HL-60/S4 (cell line): ENCODE measurements around the gene PODXL2.
"Not testable (repeated sequence)": the region's sequence is repeated elsewhere in the genome, so short reads cannot be mapped to it uniquely, and the experiment has no call there.

ENCODE experiments used
- in situ Hi-C: fragments of 300-500 bp; cut with MboI; formaldehyde crosslinking; loops from 2 replicates; pipeline ENCODE4 v1.14.3; 2022; ENCODE audit warnings: low sequenced_read_pairs

The PODXL2 gene

DNA sequence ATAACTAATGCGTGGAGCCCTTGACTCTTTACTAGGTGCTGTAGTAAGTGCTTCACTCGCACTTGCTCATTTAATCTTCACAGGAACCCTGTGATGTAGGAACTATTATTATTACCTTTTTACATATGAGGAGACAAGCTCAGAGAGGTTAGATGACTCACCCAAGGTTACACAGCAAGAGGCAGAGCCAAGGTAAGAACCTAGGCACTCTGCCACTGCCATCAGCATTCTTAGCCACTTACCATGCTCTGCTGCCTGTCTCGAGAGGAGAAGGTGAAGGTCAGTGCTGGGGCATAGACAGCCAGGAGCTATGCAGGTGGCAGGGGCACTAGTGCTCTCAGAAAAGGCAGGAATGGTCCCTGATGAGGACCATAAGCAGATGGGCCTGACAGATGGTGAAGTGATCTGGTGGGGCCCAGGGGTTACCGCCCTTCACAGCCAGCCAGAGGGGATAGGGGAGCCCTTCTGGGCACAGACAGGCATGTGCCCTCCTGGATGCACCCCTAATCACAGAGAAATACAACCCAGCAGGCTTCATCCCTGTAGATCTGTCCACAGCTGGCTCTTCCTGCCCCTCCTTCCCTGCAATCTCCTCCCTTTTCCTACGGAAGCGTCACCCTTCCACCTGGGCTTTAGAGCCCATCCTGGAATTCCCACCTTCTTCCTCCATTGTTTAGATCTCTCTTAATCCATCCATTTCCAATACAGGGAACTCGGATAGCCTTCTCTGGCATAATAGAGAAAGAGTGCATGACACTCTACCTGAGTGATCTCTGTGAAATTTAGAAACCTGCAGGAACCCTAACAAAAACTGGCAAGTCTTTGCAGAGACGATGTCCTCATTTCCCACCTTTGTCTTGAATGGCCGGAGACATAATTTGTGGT, 70.7 kb downstream of the PODXL2 start:
- in situ Hi-C loops = no loop called here

DNA sequence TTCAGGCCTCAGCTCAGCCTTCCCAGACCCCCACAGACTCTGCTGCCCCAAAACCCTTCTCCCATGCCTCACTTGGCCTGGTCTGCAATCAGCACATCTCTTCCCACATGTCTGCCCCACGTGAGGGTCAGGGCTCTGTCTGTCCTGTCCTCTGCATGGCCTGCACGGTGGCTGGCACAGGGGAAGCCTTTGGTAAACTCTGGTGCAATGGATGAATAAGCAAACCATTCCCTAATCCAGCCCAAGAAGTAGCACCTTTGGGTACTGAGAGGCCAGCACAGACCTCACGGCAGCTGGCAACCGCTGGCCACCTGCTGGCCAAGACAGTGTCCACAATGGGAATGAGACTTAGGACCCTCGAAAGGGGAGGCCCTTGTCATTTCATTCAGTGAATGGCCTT, 71.4 kb downstream of the PODXL2 start:
- in situ Hi-C loops = no loop called here

DNA sequence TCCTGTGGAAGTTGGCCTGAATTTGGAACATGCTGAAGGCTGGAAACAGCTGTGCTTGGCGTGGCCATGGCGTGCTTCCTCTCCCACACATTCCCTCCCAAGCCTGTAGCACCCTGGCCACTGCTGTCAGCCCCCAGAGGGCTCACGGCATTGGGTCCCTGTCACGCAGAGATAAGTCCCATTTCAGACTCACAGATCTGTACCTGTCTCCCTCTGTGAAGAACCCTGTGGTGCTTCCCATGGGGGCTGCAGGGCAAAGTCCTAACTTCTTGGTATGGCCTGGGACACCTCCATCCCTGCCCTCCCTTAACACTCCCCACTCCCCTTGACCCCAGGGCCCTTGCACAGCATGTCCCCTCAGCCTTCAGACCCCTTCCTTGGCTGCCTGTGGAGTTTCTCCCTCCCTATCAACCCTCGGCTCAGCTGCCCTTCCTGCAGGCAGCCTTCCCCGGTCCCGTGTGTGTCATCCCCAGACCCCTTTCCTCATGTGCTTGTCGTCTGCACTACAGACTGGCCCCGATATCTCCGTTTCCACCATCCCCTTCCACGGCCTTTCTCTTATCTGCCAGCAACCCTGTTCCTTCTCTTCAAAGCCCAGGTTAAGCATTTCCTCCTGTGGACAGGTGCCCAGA, 72.4 kb downstream of the PODXL2 start:
- in situ Hi-C loops = no loop called here

DNA sequence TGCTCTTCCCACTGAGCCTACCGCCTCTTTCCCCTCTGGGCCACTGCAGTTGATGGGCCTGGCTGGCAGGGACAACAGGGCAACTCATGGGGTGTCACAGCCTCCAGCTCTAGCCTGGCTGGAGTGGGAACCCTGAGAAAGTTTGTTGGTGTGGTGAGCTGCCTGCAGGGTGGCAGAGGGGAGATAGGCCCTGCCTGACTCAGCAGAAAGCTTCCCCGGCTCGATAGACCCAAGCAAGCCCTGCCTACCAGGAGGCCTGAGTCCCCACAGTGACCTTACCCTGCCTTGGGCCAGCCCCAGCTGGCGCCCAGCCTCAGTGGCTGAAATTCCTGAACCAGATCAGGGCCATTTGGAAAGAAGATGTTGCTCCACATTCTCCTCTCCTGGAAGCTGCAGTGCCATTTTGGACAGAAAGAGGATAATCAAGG, 73.2 kb downstream of the PODXL2 start:
- in situ Hi-C loops = no loop called here

DNA sequence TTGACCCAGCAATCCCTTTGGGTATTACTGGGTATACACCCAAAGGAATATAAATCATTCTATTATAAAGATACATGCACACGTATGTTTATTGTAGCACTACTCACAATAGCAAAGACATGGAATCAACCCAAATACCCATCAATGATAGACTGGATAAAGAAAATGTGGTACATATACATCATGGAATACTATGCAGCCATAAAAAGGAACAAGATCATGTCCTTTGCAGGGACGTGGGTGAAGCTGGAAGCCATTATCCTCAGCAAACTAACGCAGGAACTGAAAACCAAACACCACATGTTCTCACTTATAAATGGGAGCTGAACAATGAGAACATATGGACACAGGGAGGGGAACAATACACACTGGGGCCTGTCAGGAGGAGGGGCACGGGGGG, 75.9 kb downstream of the PODXL2 start:
- in situ Hi-C loops = not testable (repeated sequence)

DNA sequence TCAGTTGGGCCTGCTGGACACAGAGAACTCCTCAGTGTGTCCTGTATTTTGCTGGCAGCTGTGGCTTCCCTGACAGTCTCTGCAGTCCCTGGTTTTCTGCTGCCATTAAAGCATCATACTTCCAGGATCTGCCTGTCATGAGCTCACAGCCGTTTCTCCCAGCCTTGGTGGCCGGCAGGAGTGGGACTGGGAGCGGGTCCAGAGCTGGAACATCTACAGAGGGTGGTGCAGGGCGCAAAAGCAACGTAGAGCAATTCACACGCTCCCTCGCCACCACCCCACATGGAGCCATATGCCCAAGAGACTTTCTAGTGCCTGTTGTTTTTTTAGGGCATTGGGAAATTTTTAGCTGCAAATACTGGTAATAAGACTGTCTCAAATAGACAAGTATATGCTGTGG, 77.3 kb downstream of the PODXL2 start:
- in situ Hi-C loops = no loop called here

DNA sequence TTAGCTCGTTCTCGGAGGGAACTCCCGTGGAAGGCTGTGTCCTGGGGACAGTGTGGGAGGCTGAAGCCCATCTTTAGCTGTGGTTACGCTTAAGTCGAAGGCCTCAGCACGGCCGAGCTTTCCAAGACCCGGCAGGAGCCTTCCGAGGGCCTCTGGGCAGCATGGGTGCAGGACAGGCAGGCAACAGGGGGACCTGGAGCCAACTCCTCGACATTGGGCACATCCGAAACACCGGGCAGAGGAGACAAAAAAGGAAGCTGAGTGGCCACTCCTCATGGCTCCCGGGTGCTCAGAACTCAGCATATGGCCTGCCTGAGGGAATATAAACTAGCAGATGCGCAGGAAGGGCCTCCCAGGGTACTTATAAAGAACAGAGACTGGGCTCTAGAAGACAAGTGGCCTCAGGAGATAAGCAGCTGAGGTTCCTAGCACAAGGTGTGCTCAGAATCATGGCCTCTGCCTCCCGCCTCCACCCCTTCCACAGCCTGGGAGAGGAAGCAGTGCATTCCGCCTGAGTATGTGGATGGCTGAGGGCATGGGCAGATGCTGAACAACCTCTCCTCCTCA, 77.9 kb downstream of the PODXL2 start:
- in situ Hi-C loops = no loop called here

DNA sequence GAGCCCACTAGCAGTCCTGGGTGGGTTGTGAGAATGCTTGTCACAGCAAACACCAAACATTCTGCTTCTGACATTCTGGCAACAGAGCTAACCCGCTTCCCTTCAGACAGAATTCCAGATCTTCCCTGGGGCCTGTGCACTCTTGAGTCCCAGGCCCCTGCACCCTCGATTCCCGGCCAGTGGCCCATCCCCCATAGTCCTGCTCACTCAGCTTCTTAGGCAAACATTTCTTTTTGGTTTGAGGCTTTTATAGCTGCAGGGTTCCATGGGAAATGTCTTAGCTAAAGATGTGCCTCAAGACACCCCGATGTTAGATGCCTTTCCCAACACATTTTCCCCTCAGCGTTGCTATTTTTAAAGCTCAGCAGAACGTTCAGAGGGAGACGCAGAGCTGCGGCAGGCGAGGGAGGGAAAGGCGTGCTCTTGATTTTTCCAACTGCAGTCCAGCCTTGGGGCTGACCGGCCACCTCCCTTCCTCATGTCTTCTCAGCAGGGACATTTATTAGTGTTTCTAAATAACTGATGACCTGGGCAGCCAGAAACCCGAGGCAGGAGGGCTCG, 78.9 kb downstream of the PODXL2 start:
- in situ Hi-C loops = no loop called here

DNA sequence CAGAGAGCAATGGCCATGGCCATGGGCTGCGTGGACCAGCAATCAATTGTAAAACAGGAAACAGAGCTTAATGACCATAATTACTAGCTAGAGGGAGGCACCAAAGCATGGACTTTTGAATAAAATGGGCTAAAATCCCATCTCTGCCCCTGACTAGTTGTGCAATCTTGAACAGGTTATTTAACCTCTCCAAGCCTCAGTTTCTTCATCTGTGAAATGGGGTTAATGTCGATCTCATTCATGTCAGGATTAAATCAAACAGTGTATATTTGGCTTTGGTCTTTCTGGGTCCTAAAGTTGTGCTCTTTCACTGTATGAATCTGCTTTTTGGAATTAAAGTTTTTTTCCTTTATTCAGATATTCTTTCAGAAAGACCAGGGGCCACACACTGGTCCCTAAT, 79.9 kb downstream of the PODXL2 start:
- in situ Hi-C loops = no loop called here

DNA sequence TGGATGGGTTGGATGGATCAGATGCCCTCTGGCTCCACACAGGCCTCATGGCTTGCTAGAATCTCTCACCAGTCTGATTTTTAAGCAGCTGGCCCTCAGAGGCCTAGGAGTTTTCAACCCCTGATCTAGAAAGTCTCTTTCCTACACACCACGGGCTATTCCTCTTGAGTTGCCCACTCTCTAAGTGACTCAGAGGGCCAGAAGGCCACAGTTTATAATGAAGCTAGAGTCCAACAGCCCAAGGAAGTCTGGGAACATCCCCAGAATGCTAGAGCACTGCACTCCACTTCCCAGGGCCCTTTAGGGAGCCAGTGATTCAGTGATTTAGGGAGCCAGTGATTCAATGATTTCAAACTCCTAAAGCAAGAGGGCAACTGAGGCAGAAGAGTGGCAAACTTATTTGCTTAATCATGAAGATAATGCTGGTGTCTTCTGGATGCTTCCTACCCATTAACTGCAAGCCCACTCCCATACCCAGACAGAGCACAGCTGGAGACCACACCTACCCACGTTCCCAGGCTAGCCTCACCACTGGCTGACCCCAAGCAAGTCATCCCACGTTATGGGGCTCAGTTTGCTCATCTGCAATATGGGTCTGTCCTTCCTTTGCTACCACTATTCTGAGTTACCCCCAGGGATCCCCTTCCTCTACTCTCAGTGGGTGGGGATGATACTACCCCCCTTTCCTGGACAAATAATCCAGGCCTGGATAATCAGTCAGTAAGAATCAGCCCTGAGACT, 80.5 kb downstream of the PODXL2 start:
- in situ Hi-C loops = no loop called here

DNA sequence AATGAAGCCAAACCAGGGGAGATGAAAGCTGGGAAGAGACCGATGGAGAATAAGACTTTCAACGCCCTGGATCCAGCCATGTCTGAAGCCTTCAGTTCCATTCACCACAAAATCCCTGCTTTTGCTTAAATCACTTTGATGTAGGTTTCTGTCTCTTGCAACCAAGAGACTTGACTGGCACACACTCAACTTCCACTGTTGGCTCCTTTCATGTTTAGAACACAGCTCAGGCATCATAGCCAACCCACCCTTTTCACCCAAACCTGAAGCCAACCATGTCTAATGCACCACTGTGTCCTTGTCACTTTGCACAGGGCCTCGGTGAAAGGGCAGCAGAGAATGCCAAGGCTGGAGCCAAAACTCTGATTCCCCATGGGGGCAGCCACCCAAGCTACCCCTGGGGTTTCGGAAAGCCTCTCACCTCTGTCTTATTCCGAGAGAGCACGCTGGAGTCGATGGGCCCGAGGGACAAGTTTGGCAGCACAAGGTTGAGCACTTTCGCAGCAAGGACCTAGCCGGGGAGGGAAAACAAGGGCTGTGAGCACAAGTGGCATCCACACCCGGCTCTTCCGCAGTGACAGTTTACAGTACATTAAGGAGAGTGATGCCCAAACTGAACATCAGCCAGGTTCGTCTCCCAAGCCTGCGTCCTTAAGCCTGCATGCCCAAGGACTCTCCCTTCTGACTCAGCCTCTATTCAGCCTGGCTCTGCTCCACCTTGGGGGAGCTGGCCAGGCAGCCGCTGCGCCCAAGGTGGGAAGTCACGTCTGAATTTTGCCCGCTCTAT, 81.4 kb downstream of the PODXL2 start:
- in situ Hi-C loops = no loop called here

DNA sequence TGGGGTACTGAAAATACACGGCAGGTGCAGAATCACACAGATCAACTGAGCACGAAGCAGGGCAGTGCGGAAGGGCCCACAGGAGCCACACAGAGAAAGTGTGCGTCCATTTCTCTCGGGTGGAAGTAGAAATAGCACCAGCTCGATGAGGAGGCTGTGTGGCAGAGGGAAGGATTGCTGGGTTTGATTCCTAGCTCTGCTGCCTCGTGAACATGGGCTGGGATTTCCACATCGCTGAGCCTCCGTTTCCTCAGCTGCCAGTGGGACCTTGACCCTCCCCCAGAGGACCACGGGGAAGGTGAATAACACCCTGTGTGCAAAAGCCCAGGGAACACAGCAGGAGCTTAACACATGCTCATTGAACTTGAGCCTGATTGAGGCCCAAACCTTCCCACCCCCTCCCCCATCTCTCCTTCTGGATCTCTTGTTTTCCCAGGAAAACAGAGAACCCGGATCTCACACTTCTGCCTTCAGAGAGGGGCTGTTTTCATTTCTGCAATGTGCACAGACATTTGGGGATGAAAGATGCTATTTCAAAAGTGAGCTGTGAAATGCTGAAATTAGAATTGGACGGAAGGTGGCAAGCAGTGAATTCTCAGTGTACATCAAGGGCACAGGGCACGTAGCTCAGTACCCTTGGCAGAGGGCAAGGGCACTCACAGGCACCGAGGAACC, 82.2 kb downstream of the PODXL2 start:
- in situ Hi-C loops = no loop called here

DNA sequence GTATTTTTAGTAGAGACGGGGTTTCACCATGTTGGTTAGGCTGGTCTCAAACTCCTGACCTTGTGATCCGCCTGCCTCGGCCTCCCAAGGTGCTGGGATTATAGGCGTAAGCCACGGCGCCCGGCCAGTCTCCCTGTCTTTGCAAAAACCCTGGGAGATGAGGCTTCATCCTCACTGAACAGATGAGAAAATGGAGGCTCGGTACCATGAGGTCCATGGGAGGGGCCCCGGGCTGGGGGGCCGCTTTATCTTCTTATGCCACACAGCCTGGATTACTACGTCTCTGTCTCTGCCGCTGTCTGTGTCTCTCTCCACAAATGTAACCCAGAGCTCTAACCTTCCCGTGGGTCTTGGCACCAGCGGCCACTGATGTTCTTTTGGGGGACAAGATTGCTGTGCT, 82.9 kb downstream of the PODXL2 start:
- in situ Hi-C loops = no loop called here

DNA sequence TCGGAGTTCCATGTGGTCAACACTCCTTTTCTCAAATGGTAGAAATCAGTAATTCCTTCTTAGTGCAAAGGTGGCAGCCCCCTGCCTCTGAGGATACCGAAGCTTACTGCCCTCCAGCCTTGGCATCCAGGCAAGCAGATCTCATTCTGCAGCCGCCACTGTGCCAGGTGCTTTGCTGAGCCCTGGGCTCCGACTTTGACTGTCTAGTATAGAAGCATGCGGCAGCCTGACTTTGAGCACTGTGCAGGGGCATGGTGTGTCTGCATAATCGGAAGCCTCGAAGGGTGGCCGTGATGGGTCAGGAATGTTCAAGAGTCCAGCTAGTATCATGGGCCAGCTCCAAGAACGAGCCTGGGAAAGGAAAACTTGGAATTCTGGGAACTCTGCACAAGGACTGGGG, 83.5 kb downstream of the PODXL2 start:
- in situ Hi-C loops = no loop called here

DNA sequence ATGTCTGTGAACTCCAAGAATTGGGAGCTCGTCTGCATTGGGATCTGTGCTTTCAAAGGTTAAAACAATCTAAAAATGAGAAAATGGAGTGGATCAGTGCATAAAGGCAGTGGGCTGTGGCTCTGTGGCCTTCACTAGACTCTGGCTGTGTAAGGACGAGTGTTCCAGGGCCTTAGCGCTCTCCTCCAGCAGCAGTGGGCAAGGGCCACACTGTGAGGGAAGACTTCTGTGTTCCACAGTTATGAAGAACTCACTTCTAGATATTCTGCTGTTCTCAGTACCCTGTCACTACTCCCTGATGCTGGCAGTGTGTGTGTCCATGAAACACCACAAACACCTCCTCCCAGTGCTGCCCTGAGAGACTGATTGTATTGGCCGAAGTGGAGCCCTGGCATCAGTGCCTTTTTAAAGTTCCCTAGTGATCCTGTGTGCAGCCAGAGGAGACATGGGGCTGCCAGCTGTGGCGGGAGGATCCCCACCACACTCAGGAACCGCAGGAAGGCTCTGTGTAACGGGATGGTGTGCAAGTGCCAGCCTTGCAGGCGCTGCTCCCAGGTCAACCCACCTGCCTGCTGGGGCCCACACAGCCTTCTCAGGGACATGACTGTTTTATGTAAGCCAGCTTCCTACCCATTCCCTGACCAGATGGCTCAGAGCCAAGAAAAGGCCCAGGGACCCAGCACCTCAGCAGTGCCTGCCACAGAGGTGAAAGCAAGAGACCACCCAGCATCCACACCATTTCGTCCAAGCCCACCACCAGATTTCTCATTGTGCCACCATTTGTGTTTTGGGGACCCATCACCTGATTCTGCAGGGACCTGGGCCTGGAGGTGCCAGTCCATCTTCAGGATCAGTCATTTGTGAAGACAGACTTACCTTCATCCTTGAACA, 84.1 kb downstream of the PODXL2 start:
- in situ Hi-C loops = no loop called here

DNA sequence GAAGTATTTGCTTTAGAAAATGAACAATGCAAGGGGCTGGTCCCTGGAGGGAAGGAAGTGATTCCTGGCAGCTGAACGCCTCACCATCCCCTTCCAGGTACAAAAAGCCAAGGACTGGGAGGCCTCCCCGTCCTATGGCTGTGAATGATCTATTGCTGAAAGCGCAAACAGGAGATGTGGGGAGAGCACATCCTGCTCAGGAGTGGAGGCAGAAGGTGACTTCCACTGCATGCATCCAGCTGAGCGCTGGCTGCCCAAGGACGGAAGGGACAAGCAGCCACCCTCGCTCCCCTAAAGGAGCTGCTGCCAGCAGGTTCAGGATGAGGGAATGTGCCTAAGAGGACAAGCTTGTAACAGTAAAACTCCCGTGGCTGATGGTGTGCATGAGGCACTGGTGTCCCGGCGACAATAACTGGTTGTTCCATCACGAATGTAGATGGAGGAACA, 85.2 kb downstream of the PODXL2 start:
- in situ Hi-C loops = no loop called here

DNA sequence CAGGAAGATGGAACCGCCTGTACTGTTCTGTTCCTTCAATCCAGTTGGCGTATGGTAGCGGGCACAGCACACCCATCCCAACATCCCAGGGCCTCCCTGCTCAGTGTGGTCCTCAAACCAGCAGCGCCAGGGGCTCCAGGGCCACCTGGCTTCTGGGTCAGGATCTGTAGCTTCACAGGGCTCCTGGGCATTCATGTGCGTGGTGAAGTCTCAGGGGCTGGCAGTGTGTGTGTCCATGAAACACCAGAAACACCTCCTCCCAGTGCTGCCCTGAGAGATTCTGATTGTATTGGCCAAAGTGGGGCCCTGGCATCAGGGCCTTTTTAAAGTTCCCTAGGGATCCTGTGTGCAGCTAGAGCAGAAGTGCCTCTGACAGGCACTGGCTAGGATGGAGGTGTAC, 85.9 kb downstream of the PODXL2 start:
- in situ Hi-C loops = no loop called here

DNA sequence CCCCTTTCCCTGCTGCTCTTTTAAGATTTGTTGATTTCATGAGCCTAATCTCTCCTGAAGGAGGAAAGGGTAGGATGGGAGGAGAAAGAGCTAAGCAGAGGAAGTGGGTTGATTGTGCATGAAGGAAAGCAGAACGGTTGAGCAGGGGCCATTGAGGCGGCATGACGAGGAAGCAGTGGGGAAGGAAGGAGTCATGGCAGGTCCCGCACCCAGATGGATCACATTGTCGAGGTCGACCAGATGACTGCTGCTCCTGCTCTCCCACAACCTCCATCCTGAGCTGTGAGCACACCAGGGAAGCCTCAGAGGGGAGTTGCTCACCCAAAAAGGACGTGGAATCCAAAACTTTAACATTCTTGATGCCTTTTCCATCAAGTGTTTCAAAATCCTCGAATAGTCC, 86.5 kb downstream of the PODXL2 start:
- in situ Hi-C loops = no loop called here

DNA sequence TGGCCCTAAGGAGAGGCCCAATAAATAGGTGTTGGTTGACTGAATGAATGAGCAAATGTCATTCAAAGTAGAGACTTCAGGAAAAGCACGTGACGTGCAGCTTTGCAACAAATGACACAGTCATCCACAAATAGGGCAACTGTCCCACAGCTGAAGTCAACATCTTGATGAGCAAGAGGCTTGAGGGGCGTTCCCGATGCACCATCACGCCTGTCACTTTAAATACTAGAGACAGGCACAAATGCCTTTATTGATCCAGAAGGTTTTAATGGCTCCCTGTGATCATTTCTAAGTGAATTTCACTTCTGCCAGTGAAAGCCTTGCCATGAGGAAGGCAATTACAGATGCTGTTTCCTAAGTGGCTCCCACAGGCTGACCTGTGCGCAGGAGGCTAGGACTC, 87.4 kb downstream of the PODXL2 start:
- in situ Hi-C loops = no loop called here
